Spleen (tissue), 11 donors: ENCODE data around the gene PACS2. TPM values are rescaled to one million over a fixed set of nuclear protein-coding genes. Genes with fewer than 3 reads are reported as not detected.

Experiments used
- DNase-seq: peaks from one replicate; pipeline ENCODE4 v3.0.0-alpha.2; 2020
- H3K27ac ChIP-seq, 8 donors: fragments of 200-600 bp; sonication (generic) in 7 of 8; 1 replicate in 4 of 8; 2 replicates in 4 of 8; pipeline versions ENCODE4 v1.5.0 to v1.8.0; 2016 to 2021; ENCODE audit warnings: inconsistent platforms in 4 of 8, mild to moderate bottlenecking in 4 of 8, moderate library complexity in 1 of 8
- H3K27me3 ChIP-seq, 7 donors: fragments of 200-600 bp; sonication (generic) in 6 of 7; replicated peaks in 1 of 7; 1 replicate in 4 of 7; 2 replicates in 3 of 7; pipeline versions ENCODE4 v1.5.0 to v1.8.0; 2016 to 2021; ENCODE audit warnings: inconsistent platforms in 3 of 7, mild to moderate bottlenecking in 1 of 7
- H3K36me3 ChIP-seq, 6 donors: fragments of 200-600 bp; sonication (generic) in 5 of 6; 1 replicate in 4 of 6; 2 replicates in 2 of 6; pipeline versions ENCODE4 v1.5.0 to v1.8.0; 2016 to 2021; ENCODE audit warnings: inconsistent platforms in 2 of 6
- H3K4me1 ChIP-seq, 6 donors: fragments of 200-600 bp; sonication (generic) in 5 of 6; 1 replicate in 3 of 6; 2 replicates in 3 of 6; pipeline versions ENCODE4 v1.5.0 to v1.8.0; 2016 to 2021; ENCODE audit warnings: inconsistent platforms in 3 of 6
- H3K4me3 ChIP-seq, 8 donors: fragments of 200-600 bp; sonication (generic) in 7 of 8; 1 replicate in 4 of 8; 2 replicates in 4 of 8; pipeline versions ENCODE4 v1.5.0 to v1.8.0; 2016 to 2021; ENCODE audit warnings: inconsistent platforms in 4 of 8, mild to moderate bottlenecking in 4 of 8, moderate library complexity in 2 of 8
- H3K9me3 ChIP-seq, 8 donors: fragments of 200-600 bp; sonication (generic) in 7 of 8; 1 replicate in 4 of 8; 2 replicates in 4 of 8; pipeline versions ENCODE4 v1.5.0 to v1.8.0; 2016 to 2021; ENCODE audit warnings: inconsistent platforms in 4 of 8
- POLR2A ChIP-seq, 3 donors: fragments of 450-650 bp; IDR thresholded peaks; one replicate each; pipeline ENCODE4 v1.5.1; 2017; ENCODE audit warnings: antibody characterized with exemption in 3 of 3, mild to moderate bottlenecking in 1 of 3
- POLR2AphosphoS5 ChIP-seq, 3 donors: sonication (generic); formaldehyde crosslinking; IDR thresholded peaks; one replicate each; pipeline ENCODE4 v1.5.1; 2017; ENCODE audit warnings: antibody characterized with exemption in 3 of 3
- WGBS, 5 donors: extraction: QIAGEN DNeasy Blood & Tissue Kit in 3 of 5; methylation state at CpG; one replicate each; pipeline versions ENCODE4 v1.1.5 to v1.1.7; 2013 to 2018; 5-methylcytosine and 5-hydroxymethylcytosine counted together
- intact Hi-C: fragments of 100-400 bp; cut with DNase I; formaldehyde crosslinking; loops from one replicate; pipeline ENCODE4 v1.15.0; 2023; ENCODE audit warnings: low total_unique reads
- polyA plus RNA-seq, 3 donors: library from polyadenylated mRNA; stranded (reverse); fragments of 200-250 nt; gene quantifications; one replicate each; pipeline ENCODE4 v1.2.1, GENCODE V29; 2013
- total RNA-seq, 7 donors: library from RNA; depleted of rRNA in 3 of 7; stranded (reverse); fragments of >200 nt in 3 of 7; fragmentation: NEBNext Ultra II Directional in 4 of 7; extraction: Animal tissue kit (Norgen Biotek cat#: 25700) in 4 of 7; gene quantifications; one replicate each; pipeline versions ENCODE4 v1.1.0 to v1.2.1, GENCODE V29; 2016 to 2021
- TF ChIP-seq, protein P1 (sequence below), 11 experiments: fragments of 200-600 bp in 7 of 11; fragments of 450-650 bp in 4 of 11; sonication (generic) in 4 of 11; IDR thresholded peaks in 8 of 11; conservative IDR thresholded peaks in 3 of 11; 1 replicate in 7 of 11; 2 replicates in 4 of 11; pipeline versions ENCODE4 v1.4.0 to v1.8.0; 2016 to 2021; ENCODE audit warnings: antibody characterized with exemption in 11 of 11, inconsistent platforms in 4 of 11, mild to moderate bottlenecking in 1 of 11
- donor health status: healthy with polysubstance abuse.
- donor health status: DM: no; HTN: no; CAD: no; lungs with moderate emphysema.
- donor health status: DM: no; HTN: no; CAD: no.
- donor health status: Bipolar disorder and iron deficiency.
- donor health status: healthy.
- donor health status: DM: no; HTN: no; CAD: no.
- donor health status: DM: yes; HTN: yes; CAD: no.

PACS2 gene
- total and polyA plus RNA-seq, 10 donors = 32.2 to 148 (median 98.7) TPM

DNA sequence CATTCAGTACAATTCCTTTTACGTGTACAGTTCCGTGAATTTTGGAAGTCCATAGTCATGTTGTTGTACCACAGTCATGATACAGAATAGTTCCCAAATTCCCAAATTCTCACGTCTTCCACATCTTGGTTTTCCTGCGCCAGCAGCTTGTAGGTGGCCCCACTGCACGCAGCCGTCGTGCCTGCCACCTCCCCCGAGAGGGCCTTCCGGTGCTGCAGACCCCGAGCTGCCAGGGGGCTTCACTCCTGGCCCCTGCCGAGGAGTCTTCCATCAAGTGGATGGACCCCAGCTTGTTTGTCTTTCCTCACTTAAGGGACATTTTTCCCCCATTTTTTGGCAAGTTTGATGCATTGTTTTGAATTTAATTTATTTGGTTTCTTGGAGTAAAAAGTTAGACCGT, 121.9 kb downstream of the PACS2 start:
- peaks cover 0 to 3% (median under 1%) of the 10 kb centered on the region in 8 donors for H3K9me3 ChIP-seq
- TF ChIP-seq, protein P1, sequence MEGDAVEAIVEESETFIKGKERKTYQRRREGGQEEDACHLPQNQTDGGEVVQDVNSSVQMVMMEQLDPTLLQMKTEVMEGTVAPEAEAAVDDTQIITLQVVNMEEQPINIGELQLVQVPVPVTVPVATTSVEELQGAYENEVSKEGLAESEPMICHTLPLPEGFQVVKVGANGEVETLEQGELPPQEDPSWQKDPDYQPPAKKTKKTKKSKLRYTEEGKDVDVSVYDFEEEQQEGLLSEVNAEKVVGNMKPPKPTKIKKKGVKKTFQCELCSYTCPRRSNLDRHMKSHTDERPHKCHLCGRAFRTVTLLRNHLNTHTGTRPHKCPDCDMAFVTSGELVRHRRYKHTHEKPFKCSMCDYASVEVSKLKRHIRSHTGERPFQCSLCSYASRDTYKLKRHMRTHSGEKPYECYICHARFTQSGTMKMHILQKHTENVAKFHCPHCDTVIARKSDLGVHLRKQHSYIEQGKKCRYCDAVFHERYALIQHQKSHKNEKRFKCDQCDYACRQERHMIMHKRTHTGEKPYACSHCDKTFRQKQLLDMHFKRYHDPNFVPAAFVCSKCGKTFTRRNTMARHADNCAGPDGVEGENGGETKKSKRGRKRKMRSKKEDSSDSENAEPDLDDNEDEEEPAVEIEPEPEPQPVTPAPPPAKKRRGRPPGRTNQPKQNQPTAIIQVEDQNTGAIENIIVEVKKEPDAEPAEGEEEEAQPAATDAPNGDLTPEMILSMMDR (IDR thresholded peaks at IDR 0.05 in 8 of 11, conservative IDR thresholded peaks at IDR 0.05 in 3 of 11) = no peak
- no peak for TF ChIP-seq POLR2AphosphoS5 (IDR thresholded peaks at IDR 0.05)
- H3K4me1 ChIP-seq = peaks cover 0 to 53% (median 0%) of the 10 kb centered on the region in 6 donors
- WGBS, 5 donors = 81 to 91% (median 86%) methylated on average over 12 of the region's 12 CpGs
- peaks cover 0 to 45% (median 12%) of the 10 kb centered on the region in 6 donors for H3K36me3 ChIP-seq
- DNase-seq = no peak
- no peaks in the 10 kb centered on the region for H3K27me3 ChIP-seq
- H3K27ac ChIP-seq = no peak overlapping the region
- no peak overlapping the region for H3K4me3 ChIP-seq
- intact Hi-C loops = no loop called here

DNA sequence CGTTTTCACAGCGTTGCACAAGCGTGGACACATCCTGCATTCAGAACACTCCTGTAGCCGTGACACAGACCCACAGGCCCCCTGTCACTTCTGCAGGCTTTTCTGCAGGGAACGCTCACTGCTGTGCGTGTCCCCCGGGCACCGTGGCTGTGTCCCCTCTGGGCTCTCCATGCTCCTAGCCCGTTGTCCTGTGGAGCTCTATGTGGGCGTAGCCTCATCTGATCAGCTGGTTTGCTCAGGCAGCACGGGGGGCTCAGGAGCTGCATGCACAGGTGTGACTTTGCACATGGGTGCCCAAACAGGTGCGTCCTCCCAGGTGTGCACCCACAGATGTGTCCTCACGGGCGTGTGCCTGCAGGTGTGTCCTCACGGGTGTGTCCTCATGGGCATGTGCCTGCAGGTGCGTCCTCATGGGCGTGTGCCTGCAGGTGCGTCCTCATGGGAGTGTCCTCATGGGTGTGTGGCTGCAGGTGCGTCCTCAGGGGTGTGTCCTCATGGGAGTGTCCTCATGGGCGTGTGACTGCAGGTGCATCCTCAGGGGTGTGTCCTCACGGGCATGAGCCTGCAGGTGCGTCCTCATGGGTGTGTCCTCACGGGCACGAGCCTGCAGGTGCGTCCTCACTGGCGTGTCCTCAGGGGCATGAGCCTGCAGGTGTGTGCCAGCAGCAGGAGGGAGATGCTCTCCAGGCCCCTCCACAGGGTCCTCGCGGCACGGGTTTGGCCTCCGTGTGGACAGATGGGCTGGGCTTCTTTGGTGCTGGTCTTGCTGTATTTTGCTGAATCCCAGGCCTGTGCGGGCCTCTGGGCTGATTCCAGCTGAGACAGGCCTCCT, 122.6 kb downstream of the PACS2 start:
- H3K4me1 ChIP-seq = peaks cover 0 to 53% (median 0%) of the 10 kb centered on the region in 6 donors
- 82 to 90% (median 85%) methylated on average over 8 to 31 of the region's 31 CpGs for WGBS, 5 donors
- intact Hi-C loops = no loop called here
- no peak overlapping the region for H3K4me3 ChIP-seq
- H3K36me3 ChIP-seq = peaks cover 0 to 45% (median 12%) of the 10 kb centered on the region in 6 donors
- no peaks in the 10 kb centered on the region for H3K9me3 ChIP-seq
- no peak for DNase-seq
- H3K27me3 ChIP-seq = no peaks in the 10 kb centered on the region
- TF ChIP-seq POLR2A (IDR thresholded peaks at IDR 0.05) = no peak
- TF ChIP-seq, protein P1 (IDR thresholded peaks at IDR 0.05 in 8 of 11, conservative IDR thresholded peaks at IDR 0.05 in 3 of 11) = no peak
- no peak for TF ChIP-seq POLR2AphosphoS5 (IDR thresholded peaks at IDR 0.05)
- H3K27ac ChIP-seq = no peak overlapping the region

DNA sequence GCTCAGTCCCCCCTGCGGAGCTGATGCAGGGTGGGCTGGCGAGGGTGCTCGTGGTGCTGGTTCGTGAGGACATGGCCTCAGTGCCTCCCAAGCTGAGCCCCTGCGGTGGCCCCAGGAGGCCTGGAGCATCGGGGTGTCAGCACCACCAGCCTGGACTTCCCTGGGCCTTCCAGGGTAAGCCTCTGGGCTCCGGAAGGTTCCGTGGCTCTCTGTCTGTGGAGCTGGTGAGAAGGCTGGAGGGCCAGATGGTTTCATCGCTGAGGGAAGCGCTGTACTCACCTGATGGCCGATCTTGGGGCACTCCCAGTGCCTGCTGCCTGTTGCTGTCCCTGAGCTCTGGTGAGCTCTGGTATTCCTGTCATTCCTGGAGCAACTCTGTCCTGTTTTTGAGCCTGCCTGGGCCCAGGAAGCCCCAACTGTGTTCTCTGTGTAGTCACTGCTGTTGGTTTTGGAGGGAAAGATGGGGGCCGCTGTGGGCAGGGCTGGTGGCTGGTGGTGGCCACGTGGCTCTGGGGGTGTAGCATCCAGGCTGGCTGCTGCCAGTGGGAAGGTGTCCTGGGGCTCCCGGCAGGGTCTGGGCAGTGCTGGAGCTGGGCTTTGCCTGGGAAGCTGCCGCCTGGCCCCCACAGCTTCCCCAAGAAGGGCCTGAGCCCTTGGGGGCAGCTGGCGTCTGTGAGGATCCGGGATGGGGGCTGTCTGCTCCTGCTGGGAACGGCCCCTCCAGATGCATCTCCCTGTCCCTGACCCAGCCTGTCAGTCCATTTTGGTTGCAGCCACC, 123.4 kb downstream of the PACS2 start:
- H3K27ac ChIP-seq = no peak overlapping the region
- peaks cover 0 to 53% (median 14%) of the 10 kb centered on the region in 6 donors for H3K36me3 ChIP-seq
- no peaks in the 10 kb centered on the region for H3K9me3 ChIP-seq
- no peaks in the 10 kb centered on the region for H3K27me3 ChIP-seq
- no peak for DNase-seq
- intact Hi-C loops = no loop called here
- WGBS, 5 donors = 92 to 99% (median 96%) methylated on average over 11 to 18 of the region's 18 CpGs
- TF ChIP-seq POLR2AphosphoS5 (IDR thresholded peaks at IDR 0.05) = no peak
- TF ChIP-seq, protein P1 (IDR thresholded peaks at IDR 0.05 in 8 of 11, conservative IDR thresholded peaks at IDR 0.05 in 3 of 11) = no peak
- no peak for TF ChIP-seq POLR2A (IDR thresholded peaks at IDR 0.05)
- H3K4me3 ChIP-seq = no peak overlapping the region
- H3K4me1 ChIP-seq = peaks cover 0 to 53% (median 0%) of the 10 kb centered on the region in 6 donors

DNA sequence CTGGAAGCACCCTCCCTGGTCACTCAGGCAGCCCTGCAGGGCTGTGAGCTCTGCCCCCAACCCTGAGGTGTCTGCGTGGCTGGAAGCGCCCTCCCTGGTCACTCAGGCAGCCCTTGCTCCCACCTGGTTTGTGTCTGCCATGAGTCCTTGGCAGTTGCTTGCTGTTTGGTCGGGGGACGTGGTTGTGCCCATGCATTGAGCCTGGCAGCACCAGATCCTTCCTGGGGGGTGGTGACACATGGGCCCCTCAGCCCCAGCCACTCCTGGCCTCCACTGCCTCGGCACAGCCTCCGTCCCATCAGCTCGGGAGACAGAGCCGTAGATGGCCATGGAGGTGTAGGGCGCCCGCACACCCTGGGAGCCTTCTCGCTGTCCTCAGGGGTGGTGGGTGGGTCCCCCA, 124.6 kb downstream of the PACS2 start:
- TF ChIP-seq POLR2AphosphoS5 (IDR thresholded peaks at IDR 0.05) (no peak), POLR2A (IDR thresholded peaks at IDR 0.05) (no peak)
- TF ChIP-seq, protein P1 (IDR thresholded peaks at IDR 0.05 in 8 of 11, conservative IDR thresholded peaks at IDR 0.05 in 3 of 11) = no peak

More for the DNA sequence above, 124.6 kb downstream of the PACS2 start:
- peaks cover 0 to 59% (median 15%) of the 10 kb centered on the region in 6 donors for H3K36me3 ChIP-seq
- intact Hi-C loops = no loop called here
- 77 to 93% (median 91%) methylated on average over 6 to 11 of the region's 11 CpGs for WGBS, 5 donors
- no peak overlapping the region for H3K4me3 ChIP-seq
- H3K4me1 ChIP-seq = peaks cover 0 to 45% (median 0%) of the 10 kb centered on the region in 6 donors
- no peaks in the 10 kb centered on the region for H3K9me3 ChIP-seq
- DNase-seq = no peak
- no peak overlapping the region for H3K27ac ChIP-seq
- H3K27me3 ChIP-seq = no peaks in the 10 kb centered on the region
